HG03159 (cell line): ENCODE measurements around the gene SHC2.
"Not testable (repeated sequence)": the region's sequence is repeated elsewhere in the genome, so short reads cannot be mapped to it uniquely, and the experiment has no call there.

Source experiments
- ATAC-seq: cut with Tn5 transposase; IDR thresholded peaks from one replicate; pipeline ENCODE4 v1.9.1; 2021; ENCODE audit warnings: mild to moderate bottlenecking, moderate library complexity; ENCODE audit not compliant: unreplicated experiment

SHC2 gene

GRCh38 chr19:427675-428074, 33.2 kb downstream of the SHC2 start:
- ATAC-seq, result not testable (repeated sequence)

- ATAC-seq, result no peak
Observed at GRCh38 chr19:426725-427445, 33.9 kb downstream of the SHC2 start.

GRCh38 chr19:425056-425455, 35.8 kb downstream of the SHC2 start:
- ATAC-seq, result no peak

GRCh38 chr19:424546-424945, 36.3 kb downstream of the SHC2 start:
- ATAC-seq, result no peak

- no peak for ATAC-seq
Observed at GRCh38 chr19:423691-424466, 37.0 kb downstream of the SHC2 start.

GRCh38 chr19:422917-423226, 38.0 kb downstream of the SHC2 start:
- not testable (repeated sequence) for ATAC-seq

GRCh38 chr19:422213-422916, 38.5 kb downstream of the SHC2 start:
- ATAC-seq, result no peak

GRCh38 chr19:419721-420515, 40.9 kb downstream of the SHC2 start:
- no peak for ATAC-seq

GRCh38 chr19:418761-419671, 41.8 kb downstream of the SHC2 start:
- ATAC-seq, result no peak

- ATAC-seq, result no peak
Observed at GRCh38 chr19:416416-416815, 44.4 kb downstream of the SHC2 start.

GRCh38 chr19:415292-415691, 45.5 kb downstream of the SHC2 start:
- no peak for ATAC-seq

- no peak for ATAC-seq
Observed at GRCh38 chr19:413756-414420, 46.9 kb downstream of the SHC2 start.

- ATAC-seq, result no peak
Observed at GRCh38 chr19:412356-413355, 48.2 kb downstream of the SHC2 start.

- no peak for ATAC-seq
Observed at GRCh38 chr19:411723-412355, 49.0 kb downstream of the SHC2 start.

- ATAC-seq, result not testable (repeated sequence)
Observed at GRCh38 chr19:411121-411722, 49.6 kb downstream of the SHC2 start.

- no peak for ATAC-seq
Observed at GRCh38 chr19:410243-410781, 50.5 kb downstream of the SHC2 start.
